Stimulated activated CD8-positive, alpha-beta memory T cell treated with anti-CD3 and anti-CD28 coated beads, Interleukin-12 subunit alpha, Interleukin-12 subunit beta, amount 100 ng/mL, for 4 hours (primary cell): ENCODE data around the gene GPR161.
A peak's percentile ranks its signal among the peaks of the same experiment; 100 is the strongest.
"Not testable (repeated sequence)": the region's sequence is repeated elsewhere in the genome, so short reads cannot be mapped to it uniquely, and the experiment has no call there.

Source experiments
- DNase-seq: peaks from one replicate; pipeline ENCODE4 v3.0.0-alpha.2; 2020; ENCODE audit warnings: low read depth

GPR161 gene, protein sequence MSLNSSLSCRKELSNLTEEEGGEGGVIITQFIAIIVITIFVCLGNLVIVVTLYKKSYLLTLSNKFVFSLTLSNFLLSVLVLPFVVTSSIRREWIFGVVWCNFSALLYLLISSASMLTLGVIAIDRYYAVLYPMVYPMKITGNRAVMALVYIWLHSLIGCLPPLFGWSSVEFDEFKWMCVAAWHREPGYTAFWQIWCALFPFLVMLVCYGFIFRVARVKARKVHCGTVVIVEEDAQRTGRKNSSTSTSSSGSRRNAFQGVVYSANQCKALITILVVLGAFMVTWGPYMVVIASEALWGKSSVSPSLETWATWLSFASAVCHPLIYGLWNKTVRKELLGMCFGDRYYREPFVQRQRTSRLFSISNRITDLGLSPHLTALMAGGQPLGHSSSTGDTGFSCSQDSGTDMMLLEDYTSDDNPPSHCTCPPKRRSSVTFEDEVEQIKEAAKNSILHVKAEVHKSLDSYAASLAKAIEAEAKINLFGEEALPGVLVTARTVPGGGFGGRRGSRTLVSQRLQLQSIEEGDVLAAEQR

DNA sequence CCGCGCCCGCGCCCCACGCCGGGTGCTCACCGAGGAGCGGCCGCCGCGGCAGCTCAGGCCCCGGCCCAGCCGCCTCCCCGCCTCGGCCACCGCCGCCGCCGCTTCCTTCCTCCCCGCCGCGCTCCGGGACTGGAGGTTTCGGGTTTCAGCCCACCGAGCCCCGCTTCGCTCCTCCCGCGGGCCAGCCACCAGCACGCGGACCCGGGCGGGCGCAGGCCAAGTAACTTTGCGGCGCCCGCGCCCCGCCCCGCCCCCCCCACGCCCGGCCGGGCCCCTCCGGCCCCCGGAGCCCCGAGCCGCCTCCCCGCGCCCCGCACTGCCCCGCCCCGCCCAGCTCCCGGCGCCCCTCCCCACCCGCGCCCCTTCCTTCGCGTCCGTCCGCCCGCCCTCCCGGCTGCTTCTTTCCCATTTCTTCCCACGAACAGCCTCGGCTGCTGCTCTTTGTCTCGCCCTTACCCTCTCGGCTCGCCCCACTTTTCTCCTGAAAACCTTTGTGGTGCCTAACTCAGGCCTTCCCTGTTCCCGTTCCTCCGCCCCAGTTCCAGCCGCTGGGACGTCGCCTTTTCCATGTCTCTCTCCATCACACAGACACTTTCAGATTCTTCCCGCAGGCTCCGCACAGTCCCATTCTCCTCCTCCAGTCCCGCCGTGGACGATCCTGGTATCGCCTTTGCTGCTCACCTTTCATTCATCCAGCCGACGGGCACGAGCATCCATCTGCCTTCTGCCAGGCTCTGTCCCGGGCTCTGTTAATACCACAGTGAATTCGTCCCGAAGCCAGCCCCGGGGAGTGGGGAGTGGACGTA, at the start of gene GPR161:
TSS of gene GPR161 (minus strand) at position 222 of the 806 bp plus-strand sequence. CDS start 32,080 bp downstream, outside the sequence.
- DNase-seq = peak; percentile 3

DNA sequence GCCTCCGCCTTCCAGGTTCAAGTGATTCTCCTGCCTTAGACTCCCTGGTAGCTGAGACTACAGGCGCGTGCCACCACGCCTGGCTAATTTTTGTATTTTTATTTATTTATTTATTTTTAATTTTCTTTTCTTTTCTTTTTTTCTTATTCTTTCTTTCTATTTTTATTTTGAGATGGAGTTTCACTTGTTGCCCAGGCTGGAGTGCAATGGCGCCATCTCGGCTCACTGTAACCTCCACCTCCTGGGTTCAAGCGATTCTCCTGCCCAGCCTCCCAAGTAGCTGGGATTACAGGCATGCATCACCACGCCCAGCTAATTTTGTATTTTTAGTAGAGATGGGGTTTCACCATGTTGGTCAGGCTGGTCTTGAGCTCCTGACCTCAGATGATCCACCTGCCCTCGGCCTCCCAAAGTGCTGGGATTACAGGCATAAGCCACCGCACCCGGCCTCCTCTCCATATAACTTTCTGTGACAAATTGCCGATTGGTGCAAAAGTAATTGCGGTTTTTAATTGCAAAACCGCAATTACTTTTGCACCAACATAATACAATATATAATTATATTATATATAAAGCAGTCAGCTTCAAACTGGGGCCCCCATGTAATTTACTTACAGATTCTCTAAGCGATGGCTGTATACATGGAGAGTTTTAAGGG, 44.5 kb upstream of the GPR161 start:
- not testable (repeated sequence) for DNase-seq

DNA sequence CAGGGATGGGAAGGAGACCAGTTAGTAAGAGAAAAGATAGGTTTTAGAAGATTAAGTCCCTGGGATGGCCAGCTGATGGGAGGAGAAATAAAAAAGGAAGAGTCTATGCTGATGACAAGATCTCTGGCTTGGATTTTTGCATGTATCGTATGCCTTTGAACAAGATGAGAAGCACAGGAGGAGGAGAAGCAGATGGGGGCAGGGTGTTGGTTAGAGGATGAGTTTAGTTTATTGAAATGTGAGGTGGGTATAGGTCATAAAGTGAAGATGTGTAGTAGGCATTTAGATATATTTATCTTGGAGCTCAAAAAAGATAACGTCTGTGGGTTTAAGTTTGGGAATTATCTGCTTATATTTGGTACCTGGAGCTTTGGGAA, 43.4 kb upstream of the GPR161 start:
- no peak for DNase-seq

DNA sequence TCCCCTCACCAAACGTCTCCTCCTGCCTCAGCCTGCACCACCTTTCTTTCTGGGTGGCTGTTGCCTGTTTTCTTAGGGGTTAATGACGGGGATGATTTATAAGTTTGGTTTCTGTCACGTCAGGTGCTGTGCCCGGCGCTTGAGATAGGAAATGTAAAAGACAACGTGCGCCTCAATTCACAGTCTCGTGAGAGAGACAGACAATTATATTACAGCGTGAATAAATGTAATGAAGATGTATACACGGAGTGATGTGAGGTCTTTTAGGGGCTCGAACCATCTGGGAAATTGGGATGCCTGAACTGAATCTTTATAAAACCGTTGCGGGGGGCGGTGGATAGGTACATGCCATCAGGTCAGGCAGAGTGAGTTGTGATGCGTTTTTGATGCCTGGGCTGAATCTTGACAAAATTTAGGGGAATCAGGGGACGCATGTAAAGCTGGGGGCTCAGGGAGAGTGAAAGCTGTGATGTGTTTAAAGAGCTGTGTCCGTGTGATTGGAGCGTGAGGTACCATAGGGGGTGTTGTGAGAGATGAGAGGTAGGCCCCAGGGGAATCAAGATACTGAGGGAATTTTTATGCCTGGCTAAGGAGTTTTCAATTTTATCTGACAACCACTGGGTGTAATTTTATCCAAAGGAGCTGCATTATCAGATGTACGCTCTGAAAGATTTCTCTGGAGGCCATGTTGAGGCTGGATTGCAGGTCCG, 42.9 kb upstream of the GPR161 start:
- DNase-seq = no peak

DNA sequence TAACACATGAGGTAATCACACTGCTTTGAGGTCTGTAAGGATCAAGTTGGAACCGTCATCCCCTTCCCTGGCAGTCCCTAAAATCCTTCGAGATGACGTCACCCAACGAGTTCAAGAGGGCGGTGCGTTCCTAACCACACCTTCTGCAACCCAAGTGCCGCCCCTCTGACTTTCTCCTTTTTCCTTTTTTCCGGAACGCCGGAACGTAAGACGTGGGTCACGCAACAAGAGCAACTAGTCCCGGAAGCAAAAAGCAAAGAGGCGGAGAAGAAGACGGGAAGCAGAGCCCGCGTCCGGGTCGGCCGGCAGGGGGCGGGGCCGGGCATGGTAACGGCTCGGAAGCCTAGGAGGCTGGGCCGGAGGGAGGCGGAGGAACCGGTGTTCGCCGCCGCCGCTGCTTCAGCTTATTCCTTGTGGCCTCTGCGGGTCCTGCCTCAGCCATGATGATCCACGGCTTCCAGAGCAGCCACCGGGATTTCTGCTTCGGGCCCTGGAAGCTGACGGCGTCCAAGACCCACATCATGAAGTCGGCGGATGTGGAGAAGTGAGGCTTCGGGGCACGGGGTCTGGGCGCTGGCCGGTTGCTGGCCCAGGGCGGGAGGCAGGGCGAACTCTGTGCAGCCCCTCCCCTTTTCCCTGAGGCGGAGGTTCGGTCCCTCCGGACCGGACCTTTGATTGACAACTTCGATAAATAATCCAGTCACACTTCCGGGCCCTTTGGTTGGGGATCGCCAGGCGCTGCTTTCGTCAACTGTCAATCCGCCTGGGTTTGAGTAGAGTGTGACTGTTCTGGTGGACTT, 42.1 kb upstream of the GPR161 start, which contains the start of gene TIPRL:
TSS of gene TIPRL (plus strand) at position 325 of the 800 bp plus-strand sequence. CDS start at position 441, 116 bp downstream.
- peak; percentile 87 for DNase-seq

DNA sequence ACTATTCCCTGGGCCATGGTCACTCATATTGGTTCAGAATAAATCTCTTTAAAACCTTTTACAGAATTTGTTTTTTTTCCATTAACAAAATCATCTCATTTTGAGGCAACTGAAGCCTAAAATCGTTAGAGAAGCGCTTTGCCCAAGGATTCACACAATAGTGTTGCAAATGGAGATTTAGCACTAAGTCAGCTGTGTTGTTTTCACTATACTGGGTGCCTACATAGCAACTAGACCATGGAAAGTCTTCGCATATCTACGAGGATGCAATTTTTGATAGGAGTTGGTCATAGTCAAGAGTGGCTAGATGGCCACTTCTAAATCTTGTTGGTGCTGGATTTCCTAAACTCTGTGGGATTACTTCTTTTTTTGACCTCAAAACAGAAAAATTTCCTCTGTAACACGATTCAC, 41.5 kb upstream of the GPR161 start:
- no peak for DNase-seq

DNA sequence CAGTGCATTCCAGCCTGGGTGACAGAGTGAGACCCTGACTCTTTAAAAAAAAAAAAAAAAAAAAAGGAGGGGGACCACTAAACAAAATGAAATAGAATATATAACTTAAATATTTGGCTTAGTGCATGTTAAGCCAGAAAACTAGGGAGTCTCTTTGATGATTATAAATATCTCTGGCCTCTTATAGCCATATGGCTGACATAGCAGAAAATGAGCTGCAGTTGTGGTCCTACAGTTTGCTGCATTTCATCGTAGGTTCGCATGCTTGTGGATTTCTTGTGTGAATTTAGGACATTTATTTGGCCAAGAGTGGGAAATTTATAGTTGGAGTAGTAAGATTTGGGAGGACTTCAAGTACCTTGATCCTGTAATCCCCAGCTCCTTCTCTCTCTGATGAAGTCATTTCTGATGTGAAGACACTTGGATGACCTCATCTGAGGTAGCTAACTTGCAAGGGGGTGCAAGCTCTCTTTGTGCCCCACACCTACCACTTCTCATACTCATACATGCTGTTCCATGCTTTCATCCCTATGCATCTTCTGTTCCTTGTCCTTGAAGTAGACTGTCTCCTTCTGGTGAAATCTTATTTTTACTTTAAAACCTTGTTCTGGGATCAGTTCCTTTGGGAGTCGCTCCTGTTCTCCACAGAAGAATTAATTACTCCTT, 35.7 kb upstream of the GPR161 start:
- no peak for DNase-seq

DNA sequence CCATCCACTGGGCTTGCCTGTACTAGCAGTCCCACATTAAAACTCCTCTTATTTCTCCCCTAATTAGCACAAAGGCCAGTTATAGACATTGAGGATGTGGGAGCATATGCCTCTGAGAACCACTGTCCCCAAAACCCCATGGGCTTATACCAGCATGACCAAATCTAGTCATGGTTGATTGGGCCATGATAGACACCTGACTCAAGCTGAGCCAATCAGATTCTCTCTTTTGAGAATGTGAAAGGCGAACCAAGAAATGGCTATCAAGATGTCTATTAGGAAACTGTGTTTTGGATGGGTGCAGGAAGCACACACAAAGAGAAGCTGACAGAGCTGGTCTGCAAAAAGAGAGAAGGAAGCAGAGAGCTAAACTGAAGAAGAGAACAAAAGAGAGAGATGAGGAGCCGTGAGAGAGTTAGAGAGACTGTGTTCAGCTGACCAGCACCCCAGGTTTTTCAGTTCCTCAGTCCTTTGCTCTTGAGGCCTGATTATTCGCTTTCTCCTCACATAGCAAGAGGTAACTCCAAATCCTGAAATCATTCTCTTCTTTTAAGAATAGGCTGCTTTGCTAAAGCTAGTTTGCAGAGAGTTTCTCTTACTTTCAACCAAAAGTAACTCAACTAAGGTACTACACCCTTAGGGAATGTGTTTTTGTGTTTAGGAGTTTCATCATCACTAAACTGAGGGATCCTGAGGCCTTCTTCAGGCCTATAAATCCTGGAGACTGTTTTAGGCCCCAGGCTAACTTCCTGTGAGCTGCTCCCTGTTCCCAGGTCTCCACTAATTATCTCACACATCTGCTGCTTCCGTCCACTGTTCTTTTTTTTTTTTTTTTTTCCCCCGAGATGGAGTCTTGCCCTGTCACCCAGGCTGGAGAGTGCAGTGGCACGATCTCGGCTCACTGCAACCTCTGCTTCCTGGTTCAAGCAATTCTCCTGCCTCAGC, 34.1 kb upstream of the GPR161 start:
- DNase-seq = no peak

DNA sequence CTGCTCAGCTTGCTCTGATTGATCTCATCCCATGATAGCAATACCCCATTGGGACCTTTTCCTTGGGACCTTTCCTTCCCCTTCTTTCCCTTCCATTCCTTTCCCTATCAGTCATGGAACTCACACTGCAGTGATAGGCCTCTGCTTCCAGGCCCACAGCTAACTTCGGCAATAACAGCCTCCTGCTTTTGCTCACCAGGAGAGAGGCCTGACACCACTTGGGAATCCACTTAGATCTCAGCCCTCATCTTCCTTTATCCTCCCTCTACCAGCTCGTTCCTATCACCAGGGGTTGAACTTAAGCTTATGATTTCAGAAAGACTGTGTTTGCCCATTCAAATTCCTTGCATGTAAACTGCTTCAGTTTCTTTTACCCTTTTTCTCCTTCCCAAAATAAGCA, 31.1 kb upstream of the GPR161 start:
- no peak for DNase-seq

DNA sequence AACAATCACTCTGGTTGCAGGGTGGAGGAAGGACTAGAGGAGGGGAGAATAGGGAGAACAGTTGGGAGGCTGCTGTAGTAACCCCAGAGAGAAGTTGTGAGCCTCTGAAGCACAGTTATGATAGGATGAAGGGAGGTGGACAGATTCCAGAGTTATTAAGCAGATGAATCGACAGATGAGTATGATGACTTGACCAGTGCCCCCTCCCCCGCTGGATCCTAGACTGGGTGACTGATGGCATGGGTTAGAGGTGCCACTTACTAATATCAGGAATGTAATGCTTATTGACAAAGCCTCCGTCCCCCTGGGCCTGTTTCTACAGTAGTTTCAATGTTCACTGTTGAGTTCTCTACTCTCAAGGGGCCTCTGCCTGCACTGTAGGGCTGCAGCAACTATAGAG, 28.0 kb upstream of the GPR161 start:
- DNase-seq = no peak

DNA sequence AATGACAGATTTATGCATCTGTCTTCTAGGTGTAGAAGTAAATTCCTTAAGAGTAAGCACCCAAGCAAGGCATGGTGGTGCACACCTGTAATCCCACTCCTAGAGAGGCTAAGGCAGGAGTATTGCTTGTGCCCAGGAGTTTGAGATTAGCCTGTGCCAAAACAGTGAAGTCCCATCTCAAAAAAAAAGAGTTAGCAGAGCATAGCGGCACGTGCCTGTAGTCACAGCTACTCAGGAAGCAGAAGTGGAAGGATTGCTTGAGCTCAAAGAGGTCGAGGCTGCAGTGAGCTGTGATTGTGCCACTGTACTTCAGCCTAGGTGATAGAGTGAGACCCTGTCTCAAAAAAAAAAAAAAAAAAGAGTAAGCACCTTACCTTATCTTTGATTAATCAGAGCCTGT, 26.9 kb upstream of the GPR161 start:
- DNase-seq = no peak

DNA sequence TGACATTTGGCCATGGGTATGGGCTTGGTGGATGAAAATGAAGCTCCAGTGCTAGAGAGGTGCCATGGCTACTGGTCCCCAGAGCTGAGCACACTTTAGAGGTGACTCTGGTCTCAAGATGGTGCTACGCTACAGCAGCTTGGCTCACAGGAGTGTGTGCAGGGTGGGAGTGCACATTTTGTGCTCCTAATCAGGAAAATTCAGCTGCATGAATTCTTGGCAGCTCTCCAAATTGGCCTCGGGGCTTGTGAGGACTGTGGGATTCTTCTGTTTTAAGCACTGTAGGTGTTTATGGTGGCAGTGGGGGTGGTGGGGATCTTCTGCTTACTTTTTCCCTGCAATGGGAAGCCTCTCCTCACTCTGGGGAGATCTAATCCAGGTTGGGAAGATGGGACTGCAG, 24.7 kb upstream of the GPR161 start:
- no peak for DNase-seq

DNA sequence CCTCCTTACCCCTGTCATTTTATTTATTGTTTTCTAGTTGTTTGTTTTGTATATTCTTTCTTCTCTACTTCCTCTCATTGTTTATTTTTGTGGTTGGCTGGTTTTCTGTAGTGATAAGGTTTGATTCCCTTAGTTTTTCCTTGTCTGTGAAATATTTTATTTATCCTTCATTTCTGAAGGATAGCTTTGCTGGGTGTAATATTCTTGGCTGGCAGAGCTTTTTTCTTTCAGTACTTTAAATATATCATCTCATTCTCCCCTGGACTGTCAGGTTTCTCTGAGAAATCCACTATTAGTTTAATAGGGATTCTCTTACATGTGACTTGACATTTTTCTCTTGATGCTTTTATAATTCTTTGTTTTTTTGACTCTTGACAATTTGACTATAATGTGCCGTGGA, 23.2 kb upstream of the GPR161 start:
- no peak for DNase-seq

DNA sequence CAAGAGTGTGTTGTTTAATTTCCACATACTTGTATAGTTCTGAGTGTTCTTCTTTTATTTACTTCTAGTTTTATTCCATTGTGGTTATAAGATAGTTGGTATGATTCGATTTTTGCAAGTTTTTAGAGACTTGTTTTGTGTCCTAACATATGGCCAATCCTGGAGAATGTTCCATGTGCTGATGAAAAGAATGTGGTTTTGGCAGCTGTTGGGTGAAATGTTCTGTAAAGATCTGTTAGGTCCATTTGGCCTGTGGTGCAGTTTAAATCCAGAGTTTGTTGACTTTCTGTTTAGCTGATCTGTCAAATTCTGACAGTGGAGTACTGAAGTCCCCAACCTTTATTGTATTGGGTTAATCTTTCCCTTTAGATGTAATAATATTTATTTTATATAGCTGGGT, 22.5 kb upstream of the GPR161 start:
- DNase-seq = no peak

DNA sequence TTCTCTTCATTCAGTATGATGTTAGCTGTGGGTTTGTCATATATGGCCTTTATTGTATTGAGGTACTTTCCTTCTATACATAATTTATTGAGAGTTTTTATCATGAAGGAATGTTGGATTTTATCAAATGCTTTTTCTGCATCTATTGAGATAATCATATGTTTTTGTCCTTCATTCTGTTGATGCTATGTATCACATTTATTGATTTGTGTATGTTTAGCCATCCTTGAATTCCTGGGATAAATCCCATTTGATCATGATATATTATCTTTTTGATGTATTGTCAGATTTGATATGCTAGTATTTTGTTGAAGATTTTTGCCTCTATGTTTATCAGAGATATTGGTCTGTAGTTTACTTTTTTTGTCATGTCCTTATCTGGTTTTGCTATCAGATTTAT, 20.9 kb upstream of the GPR161 start:
- no peak for DNase-seq

DNA sequence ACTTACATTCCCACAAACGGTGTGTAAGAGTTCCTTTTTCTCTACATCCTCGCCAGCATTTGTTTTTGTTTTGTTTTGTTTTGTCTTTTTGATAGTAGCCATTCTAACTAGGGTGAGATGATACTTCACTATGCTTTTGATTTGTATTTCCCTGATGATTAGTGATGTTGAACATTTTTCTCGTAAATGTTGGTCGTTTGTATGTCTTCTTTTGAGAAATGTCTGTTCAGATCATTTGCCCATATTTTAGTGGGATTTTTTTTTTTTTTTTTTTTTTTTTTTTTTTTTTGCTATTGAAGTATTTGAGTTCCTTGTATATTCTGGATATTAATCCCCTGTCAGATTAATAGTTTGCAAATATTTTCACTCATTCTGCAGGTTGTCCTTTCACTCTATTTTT, 19.2 kb upstream of the GPR161 start:
- DNase-seq = no peak

DNA sequence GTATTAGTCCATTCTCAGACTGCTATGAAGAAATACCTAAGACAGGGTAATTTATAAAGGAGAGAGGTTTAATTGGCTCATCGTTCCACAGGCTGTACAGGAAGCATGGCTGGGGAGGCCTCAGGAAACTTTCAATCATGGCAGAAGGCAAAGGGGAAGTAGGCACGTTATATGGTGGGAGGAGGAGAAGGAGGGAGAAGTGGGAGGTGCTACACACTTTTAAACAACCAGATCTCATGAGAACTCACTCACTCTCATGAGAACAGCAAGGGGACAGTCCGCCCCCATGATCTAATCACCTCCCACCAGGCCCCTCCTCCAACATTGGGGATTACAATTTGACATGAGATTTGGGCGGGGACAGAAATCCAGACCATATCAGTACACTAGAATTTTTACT, 18.0 kb upstream of the GPR161 start:
- DNase-seq = not testable (repeated sequence)

DNA sequence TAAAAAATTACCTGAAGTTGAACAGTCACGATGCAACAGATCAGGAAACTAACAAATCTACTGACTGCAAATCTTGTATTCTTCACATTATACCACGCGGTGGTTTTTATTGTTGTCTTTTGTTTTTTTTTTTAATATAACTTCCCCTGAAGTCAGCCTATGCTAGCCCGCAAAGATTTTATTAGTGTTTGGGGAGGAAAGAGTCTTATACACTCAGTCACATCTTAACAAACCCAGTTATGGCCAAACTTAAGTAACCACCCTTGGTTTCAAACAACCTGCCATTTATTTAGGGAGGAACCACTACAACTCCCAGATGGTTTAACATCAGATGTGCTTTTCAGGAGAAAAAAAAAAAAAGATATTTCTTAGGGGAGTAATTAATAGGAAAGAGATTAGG, 15.2 kb upstream of the GPR161 start:
- no peak for DNase-seq

DNA sequence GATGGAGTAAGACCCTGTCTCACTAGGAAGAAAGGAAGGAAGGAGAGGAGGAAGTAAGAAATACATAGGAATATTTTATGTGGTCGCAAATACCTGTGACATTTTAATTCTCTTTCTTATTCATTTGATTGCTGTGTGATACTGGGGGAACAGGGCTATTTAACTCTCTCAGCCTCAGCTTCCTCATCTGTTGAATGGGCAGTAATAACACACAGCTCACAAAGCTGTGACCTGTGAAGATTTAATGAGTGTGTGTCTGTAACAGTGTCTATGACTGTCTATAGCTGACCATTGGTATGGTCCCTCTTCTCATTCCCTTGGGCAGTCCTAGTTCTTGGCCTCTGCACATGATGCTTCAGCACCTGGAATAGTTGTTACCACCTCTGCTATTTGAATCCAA, 13.6 kb upstream of the GPR161 start:
- no peak for DNase-seq
